Cardiac muscle cell (in vitro differentiated cells and primary cell): ENCODE data around the gene DHRS2. TPM values are rescaled to one million over a fixed set of nuclear protein-coding genes. Genes with fewer than 3 reads are reported as not detected.

ENCODE experiments used
- DNase-seq, 2 donors: peaks; one replicate each; pipeline versions ENCODE4 v3.0.0 to v3.0.0-alpha.2; 2010 to 2017; ENCODE audit warnings: low read depth in 1 of 2, low spot score in 1 of 2
- H3K27ac ChIP-seq: fragments of 200-600 bp; sonication (generic); 2 replicates; pipeline ENCODE4 v1.5.1; 2016
- H3K27me3 ChIP-seq: fragments of 200-600 bp; sonication (generic); 2 replicates; pipeline ENCODE4 v1.6.0; 2016; ENCODE audit warnings: control low read depth
- H3K36me3 ChIP-seq: fragments of 200-600 bp; sonication (generic); 2 replicates; pipeline ENCODE4 v1.5.1; 2016; ENCODE audit warnings: control low read depth
- H3K4me1 ChIP-seq: fragments of 200-600 bp; sonication (generic); 2 replicates; pipeline ENCODE4 v1.8.1; 2017; ENCODE audit warnings: low read depth, mild to moderate bottlenecking, mixed run types
- H3K4me3 ChIP-seq: fragments of 200-600 bp; sonication (generic); 2 replicates; pipeline ENCODE4 v1.5.1; 2016; ENCODE audit warnings: mild to moderate bottlenecking
- H3K9me3 ChIP-seq: fragments of 200-600 bp; sonication (generic); 2 replicates; pipeline ENCODE4 v1.5.1; 2017; ENCODE audit warnings: low read depth, mild to moderate bottlenecking, control low read depth
- polyA plus RNA-seq: library from polyadenylated mRNA; unstranded; fragments of >200 nt; fragmentation: Nextera tagmentation; extraction: Ambion mirVana; gene quantifications from 2 replicates; pipeline ENCODE4 v1.2.1, GENCODE V29; 2016
- total RNA-seq: library from RNA; depleted of rRNA; stranded (reverse); fragments of >200 nt; gene quantifications from 2 replicates; pipeline ENCODE4 v1.2.3, GENCODE V29; 2016
- TF ChIP-seq, protein P1 (sequence below): IDR thresholded peaks from 2 replicates; pipeline ENCODE4 v1.5.1; 2012; ENCODE audit warnings: low read depth, mild to moderate bottlenecking, low read length

The DHRS2 gene
- total and polyA plus RNA-seq, 2 experiments from 2014 or later, result 0.97 TPM; not detected in 1

DNA sequence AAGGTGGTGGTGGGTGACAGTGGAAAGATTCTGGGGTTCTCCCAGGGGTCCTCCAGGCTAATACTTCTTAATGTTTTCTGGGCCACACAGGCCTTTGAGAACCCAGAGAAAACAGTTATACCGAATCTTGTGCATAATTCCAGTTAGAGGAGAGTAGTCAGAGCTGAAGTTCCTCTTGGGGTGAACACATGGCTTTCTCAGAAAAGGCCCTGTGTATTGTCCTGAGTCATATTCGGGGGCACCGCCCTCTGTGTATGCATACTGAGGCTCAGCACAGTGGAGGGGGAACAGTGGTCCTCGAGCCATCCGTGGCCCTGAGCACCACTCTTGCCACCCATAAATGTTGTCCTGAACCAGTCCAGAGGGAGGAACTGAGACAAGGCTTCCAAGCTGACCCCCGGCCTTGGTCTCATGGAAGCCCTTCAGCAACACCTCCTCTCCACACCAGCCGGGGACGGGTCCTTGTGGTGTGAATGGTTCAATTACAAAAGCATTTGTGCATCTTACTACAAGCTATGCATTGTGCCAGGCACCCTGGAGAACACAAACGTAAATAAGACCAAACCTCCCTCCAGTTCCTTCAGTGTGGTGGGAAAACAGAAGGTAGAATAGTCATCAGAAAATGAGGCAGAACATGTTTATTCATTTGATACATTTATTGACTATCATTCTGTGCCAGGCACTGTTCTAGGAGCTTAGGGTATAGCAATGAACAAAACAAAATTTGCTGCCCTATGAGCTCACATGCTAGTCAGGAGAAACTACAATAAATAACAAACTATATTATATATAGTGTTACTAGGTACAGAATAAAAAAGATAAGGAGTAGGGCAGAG, 9.9 kb downstream of the DHRS2 start:
- DNase-seq, result no peak
- Histone ChIP-seq H3K27ac (no peak overlapping the region), H3K27me3 (no peaks in the 10 kb centered on the region), H3K9me3 (no peaks in the 10 kb centered on the region), H3K36me3 (no peaks in the 10 kb centered on the region), H3K4me1 (no peaks in the 10 kb centered on the region), H3K4me3 (no peak overlapping the region)
- TF ChIP-seq, protein P1, sequence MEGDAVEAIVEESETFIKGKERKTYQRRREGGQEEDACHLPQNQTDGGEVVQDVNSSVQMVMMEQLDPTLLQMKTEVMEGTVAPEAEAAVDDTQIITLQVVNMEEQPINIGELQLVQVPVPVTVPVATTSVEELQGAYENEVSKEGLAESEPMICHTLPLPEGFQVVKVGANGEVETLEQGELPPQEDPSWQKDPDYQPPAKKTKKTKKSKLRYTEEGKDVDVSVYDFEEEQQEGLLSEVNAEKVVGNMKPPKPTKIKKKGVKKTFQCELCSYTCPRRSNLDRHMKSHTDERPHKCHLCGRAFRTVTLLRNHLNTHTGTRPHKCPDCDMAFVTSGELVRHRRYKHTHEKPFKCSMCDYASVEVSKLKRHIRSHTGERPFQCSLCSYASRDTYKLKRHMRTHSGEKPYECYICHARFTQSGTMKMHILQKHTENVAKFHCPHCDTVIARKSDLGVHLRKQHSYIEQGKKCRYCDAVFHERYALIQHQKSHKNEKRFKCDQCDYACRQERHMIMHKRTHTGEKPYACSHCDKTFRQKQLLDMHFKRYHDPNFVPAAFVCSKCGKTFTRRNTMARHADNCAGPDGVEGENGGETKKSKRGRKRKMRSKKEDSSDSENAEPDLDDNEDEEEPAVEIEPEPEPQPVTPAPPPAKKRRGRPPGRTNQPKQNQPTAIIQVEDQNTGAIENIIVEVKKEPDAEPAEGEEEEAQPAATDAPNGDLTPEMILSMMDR, result no peak

DNA sequence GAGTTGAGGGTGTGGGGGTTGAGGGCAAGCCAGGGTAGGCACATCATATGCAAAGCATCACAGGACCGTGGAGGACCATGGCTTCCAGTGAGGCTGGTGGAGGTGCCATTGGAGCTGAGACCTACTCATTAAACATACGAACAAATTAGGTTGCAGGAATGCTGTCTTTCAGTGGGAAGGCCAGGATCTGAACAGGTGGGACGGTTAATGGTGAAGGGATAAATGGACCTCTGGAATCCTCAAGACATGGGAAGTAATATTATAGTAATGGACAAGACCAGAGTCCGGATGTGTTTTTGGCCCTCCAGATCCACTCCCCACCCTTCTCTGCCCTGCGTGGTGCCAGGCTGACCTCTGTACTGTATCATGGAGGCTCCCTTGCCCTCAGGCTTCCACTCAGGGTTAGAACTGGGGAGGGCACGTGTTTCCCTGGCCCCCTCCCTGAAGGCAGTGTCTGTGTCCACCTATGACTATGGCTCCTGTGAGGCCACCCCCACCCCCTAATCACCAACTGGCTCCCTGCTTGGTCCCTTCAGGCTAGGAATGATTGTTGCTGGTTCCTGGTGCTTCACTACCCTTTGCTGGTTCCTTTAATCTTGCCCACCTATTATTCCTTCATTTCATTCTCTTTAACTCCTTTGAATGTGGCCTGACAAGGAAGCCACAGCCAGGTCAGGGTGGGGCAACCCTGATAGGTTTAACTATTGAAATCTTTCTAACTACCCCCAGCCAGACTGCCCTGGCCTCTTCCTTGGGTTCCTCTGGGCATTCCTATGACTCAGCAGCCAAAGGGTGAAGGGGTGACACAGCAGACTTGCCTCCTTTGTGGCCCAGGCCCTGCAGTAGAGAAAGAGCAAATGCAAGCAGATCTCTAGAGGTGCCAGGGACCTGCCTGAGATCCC, 10.7 kb downstream of the DHRS2 start:
- no peaks in the 10 kb centered on the region for H3K27me3 ChIP-seq
- H3K36me3 ChIP-seq, result no peaks in the 10 kb centered on the region
- H3K9me3 ChIP-seq, result no peaks in the 10 kb centered on the region
- H3K4me1 ChIP-seq, result no peaks in the 10 kb centered on the region
- no peak for DNase-seq
- H3K4me3 ChIP-seq, result no peak overlapping the region
- H3K27ac ChIP-seq, result no peak overlapping the region
- TF ChIP-seq, protein P1, result no peak

DNA sequence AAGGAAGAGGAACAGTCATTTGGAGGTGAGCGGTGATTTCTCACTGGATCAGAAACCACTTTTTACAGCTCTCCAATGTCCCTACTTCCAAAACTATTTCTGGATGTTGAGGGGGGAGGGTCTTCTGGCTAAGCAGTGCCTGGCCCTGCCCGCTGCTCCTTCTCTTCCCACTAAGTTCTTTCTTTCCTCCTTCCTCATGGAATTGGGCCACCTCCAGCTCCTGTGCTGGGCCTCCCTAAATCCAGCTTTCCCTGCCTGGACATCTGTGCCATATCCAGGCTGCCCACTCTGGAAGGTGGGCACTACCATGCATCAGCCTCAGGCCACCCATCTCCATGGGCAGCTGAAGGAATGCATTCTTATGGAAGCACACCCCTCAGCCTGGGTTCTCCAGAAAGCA, 11.5 kb downstream of the DHRS2 start:
- DNase-seq, result no peak

DNA sequence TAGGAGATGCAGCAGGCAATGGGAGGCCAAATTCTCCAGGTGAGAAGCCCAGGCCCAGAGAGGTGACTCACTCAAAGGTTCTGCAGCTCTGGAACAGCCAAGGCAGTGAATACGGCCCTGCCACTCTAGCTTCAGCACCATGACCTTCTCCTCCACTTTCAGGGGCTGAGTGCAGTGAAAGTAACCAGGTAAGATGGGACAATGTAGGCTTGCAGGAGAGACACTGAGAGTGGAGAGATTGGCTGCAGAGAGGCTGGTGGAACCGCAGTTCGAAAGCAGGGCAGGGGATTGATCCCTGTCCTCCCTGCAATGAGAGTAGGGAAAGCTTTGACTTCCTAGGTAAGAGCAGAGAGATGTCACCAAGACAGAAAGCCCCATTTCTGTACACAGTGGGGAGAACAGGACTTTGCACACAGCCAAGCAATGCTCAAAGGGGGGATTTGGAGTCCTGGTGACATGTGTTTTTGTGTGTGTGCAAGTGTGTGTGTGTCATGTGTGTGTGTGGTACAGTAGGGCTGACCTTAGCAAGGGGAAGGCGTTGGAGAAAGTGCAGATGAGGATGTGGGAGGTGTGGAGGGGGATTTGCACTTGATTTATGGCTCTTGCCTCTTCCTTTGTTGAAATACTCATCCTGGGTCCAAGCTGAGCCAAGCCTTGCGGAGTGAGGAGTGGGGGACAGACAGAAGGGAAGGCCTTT, 12.7 kb downstream of the DHRS2 start:
- Histone ChIP-seq H3K4me3 (no peak overlapping the region), H3K9me3 (no peaks in the 10 kb centered on the region), H3K4me1 (no peaks in the 10 kb centered on the region), H3K36me3 (no peaks in the 10 kb centered on the region), H3K27me3 (no peaks in the 10 kb centered on the region), H3K27ac (no peak overlapping the region)
- DNase-seq, result no peak
- TF ChIP-seq, protein P1, result no peak

More for the DNA sequence above, 11.5 kb downstream of the DHRS2 start:
- TF ChIP-seq, protein P1, result no peak
- Histone ChIP-seq H3K36me3 (no peaks in the 10 kb centered on the region), H3K4me1 (no peaks in the 10 kb centered on the region), H3K4me3 (no peak overlapping the region), H3K27me3 (no peaks in the 10 kb centered on the region), H3K9me3 (no peaks in the 10 kb centered on the region), H3K27ac (no peak overlapping the region)

DNA sequence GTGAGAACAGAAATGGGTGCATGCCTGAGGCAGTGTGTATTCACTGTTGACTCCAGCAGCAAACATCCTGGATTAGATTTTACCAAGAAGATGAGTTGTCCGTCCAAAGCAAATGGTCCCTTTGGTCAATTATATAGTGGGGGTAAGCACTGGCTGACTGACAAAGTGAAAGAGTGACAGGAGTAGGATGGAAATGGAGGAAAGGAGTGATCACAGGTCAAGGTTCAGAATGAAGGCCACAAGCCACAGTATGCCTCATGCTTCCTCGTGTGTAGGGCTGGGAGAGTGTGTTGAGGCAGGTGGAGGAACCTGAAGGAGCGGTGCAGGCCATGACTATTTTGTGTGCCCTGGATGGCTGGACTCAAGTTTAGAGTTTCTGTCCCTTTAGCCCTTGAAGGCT, 14.3 kb downstream of the DHRS2 start:
- H3K36me3 ChIP-seq, result no peaks in the 10 kb centered on the region
- TF ChIP-seq, protein P1, result no peak
- no peaks in the 10 kb centered on the region for H3K4me1 ChIP-seq
- no peak overlapping the region for H3K4me3 ChIP-seq
- DNase-seq, result no peak
- H3K27me3 ChIP-seq, result no peaks in the 10 kb centered on the region
- H3K9me3 ChIP-seq, result no peaks in the 10 kb centered on the region
- no peak overlapping the region for H3K27ac ChIP-seq
